ENCODE results near the gene KDM2A. TPM values are rescaled to one million over a fixed set of nuclear protein-coding genes. Genes with fewer than 3 reads are reported as not detected.

The KDM2A gene
- total RNA-seq, 1 experiment from 2014 or later: 120 TPM

DNA sequence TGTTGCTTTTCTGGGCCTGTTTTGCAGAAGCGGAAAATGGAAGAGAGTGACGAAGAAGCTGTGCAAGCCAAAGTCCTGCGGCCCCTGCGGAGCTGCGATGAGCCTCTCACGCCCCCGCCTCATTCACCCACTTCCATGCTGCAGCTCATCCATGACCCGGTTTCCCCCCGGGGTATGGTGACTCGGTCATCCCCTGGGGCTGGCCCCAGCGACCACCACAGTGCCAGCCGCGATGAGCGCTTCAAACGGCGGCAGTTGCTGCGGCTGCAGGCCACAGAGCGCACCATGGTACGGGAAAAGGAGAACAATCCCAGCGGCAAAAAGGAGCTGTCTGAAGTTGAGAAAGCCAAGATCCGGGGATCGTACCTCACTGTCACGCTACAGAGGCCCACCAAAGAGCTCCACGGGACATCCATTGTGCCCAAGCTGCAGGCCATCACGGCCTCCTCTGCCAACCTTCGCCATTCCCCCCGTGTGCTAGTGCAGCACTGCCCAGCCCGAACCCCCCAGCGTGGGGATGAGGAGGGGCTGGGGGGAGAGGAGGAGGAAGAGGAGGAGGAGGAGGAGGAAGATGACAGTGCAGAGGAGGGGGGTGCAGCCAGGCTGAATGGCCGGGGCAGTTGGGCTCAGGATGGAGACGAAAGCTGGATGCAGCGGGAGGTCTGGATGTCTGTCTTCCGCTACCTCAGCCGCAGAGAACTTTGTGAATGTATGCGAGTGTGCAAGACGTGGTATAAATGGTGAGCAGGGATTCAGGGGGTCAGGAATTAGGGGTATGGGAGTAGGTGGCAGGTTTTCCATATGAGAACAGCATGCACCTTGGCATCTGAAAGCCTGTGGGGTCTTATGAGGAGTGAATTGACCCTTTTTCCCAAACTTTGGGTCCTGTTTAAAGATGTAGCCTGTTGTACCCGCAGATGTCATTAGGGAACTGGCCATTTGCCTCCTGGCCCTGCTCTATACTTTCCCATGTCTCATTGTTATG, 131.3 kb downstream of the KDM2A start:
- Histone ChIP-seq H3K9me2 (ENCODE audit: insufficient read depth) (no peaks in the 10 kb centered on the region), H3K9me3 (ENCODE audit: insufficient read depth, low read depth) (no peaks in the 10 kb centered on the region), H4K20me1 (ENCODE audit: insufficient read depth) (peaks cover 31% of the 10 kb centered on the region), H3K4me3 (no peak overlapping the region), H3K79me2 (ENCODE audit: low read depth) (peaks cover 61% of the 10 kb centered on the region), H3K4me1 (replicated peaks; ENCODE audit: insufficient read depth) (peaks cover 64% of the 10 kb centered on the region), H2AFZ (no peak overlapping the region), H3K27me3 (ENCODE audit: insufficient read depth, low read depth) (no peaks in the 10 kb centered on the region), H3F3A (ENCODE audit: insufficient read depth, low read depth) (peaks cover 82% of the 10 kb centered on the region), H3K4me2 (no peak overlapping the region), H3K36me3 (ENCODE audit: low read depth) (peaks cover 85% of the 10 kb centered on the region), H3K27ac (no peak overlapping the region)
- DNase-seq: peak in 1 of 2 experiments; percentile 31
- BruUV-seq (replicated peaks): no TSS peak
- CTCF ChIA-PET: no interaction called here
- POLR2A ChIA-PET (ENCODE audit: unreplicated experiment): no interaction called here
- no peak for TF ChIP-seq EZH2 (IDR thresholded peaks at IDR 0.05; ENCODE audit: low read depth)
- no peak for TF ChIP-seq CTCF (conservative IDR thresholded peaks at IDR 0.05)
- intact Hi-C loops (cut with micrococcal nuclease; ENCODE audit: unreplicated experiment): no loop called here

- Histone ChIP-seq H3K27me3 (ENCODE audit: insufficient read depth, low read depth) (no peaks in the 10 kb centered on the region), H4K20me1 (ENCODE audit: insufficient read depth) (peaks cover 24% of the 10 kb centered on the region), H3K9me2 (ENCODE audit: insufficient read depth) (no peaks in the 10 kb centered on the region), H3F3A (ENCODE audit: insufficient read depth, low read depth) (peaks cover 81% of the 10 kb centered on the region), H2AFZ (no peak overlapping the region), H3K36me3 (ENCODE audit: low read depth) (peaks cover 83% of the 10 kb centered on the region), H3K27ac (0 out of 2 replicates have a peak overlapping the region, but pooled peaks have one; percentile 13), H3K79me2 (ENCODE audit: low read depth) (peaks cover 47% of the 10 kb centered on the region), H3K4me3 (no peak overlapping the region), H3K4me2 (no peak overlapping the region), H3K4me1 (replicated peaks; ENCODE audit: insufficient read depth) (peaks cover 50% of the 10 kb centered on the region), H3K9me3 (ENCODE audit: insufficient read depth, low read depth) (no peaks in the 10 kb centered on the region)
- CTCF ChIA-PET: interaction anchor here (0.6 kb wide), 2 partner anchors 15 to 20 kb away, joined by 3 read pairs; no protein-coding TSS in a partner anchor
- DNase-seq: no peak
- POLR2A ChIA-PET (ENCODE audit: unreplicated experiment): no interaction called here
- BruUV-seq (replicated peaks): no TSS peak
- intact Hi-C loops (cut with micrococcal nuclease; ENCODE audit: unreplicated experiment): no loop called here
- TF ChIP-seq EZH2 (IDR thresholded peaks at IDR 0.05; ENCODE audit: low read depth) (no peak), CTCF (conservative IDR thresholded peaks at IDR 0.05) (no peak)
These were observed 132.8 kb downstream of the KDM2A start for GRCh38 chr11:67251841-67252240.

GRCh38 chr11:67252831-67253239, 133.8 kb downstream of the KDM2A start:
- H3K27ac ChIP-seq: no peak overlapping the region
- H3K36me3 ChIP-seq (ENCODE audit: low read depth): peaks cover 82% of the 10 kb centered on the region
- no peaks in the 10 kb centered on the region for H3K9me3 ChIP-seq (ENCODE audit: insufficient read depth, low read depth)
- H2AFZ ChIP-seq: no peak overlapping the region
- H3K9me2 ChIP-seq (ENCODE audit: insufficient read depth): no peaks in the 10 kb centered on the region
- peaks cover 47% of the 10 kb centered on the region for H3K79me2 ChIP-seq (ENCODE audit: low read depth)
- intact Hi-C loops (cut with micrococcal nuclease; ENCODE audit: unreplicated experiment): no loop called here
- POLR2A ChIA-PET (ENCODE audit: unreplicated experiment): no interaction called here
- TF ChIP-seq CTCF (conservative IDR thresholded peaks at IDR 0.05) (peak; percentile 53), EZH2 (IDR thresholded peaks at IDR 0.05; ENCODE audit: low read depth) (no peak)
- no peak overlapping the region for H3K4me2 ChIP-seq
- no peaks in the 10 kb centered on the region for H3K27me3 ChIP-seq (ENCODE audit: insufficient read depth, low read depth)
- CTCF ChIA-PET: interaction anchor here (0.5 to 1.3 kb wide), 4 partner anchors 9 to 171 kb away, joined by 3 to 5 read pairs (median 4); partner anchors contain the start of gene GRK2
- no peak for DNase-seq
- peaks cover 82% of the 10 kb centered on the region for H3F3A ChIP-seq (ENCODE audit: insufficient read depth, low read depth)
- BruUV-seq (replicated peaks): no TSS peak
- H3K4me1 ChIP-seq (replicated peaks; ENCODE audit: insufficient read depth): peaks cover 40% of the 10 kb centered on the region
- H3K4me3 ChIP-seq: no peak overlapping the region
- peaks cover 21% of the 10 kb centered on the region for H4K20me1 ChIP-seq (ENCODE audit: insufficient read depth)
